Adrenal gland (tissue), 5 donors: ENCODE results near the gene PDCD7.

Experiments
- CTCF ChIP-seq, 6 experiments: fragments of 450-650 bp in 4 of 6; fragments of 200-600 bp in 2 of 6; sonication (generic) in 1 of 6; IDR thresholded peaks; 1 replicate in 5 of 6; 2 replicates in 1 of 6; pipeline versions ENCODE4 v1.5.1 to v1.8.0; 2016 to 2021; ENCODE audit warnings: antibody characterized with exemption in 6 of 6, mild to moderate bottlenecking in 2 of 6, moderate library complexity in 1 of 6
- POLR2A ChIP-seq, 2 donors: fragments of 450-650 bp; IDR thresholded peaks; one replicate each; pipeline ENCODE4 v1.6.1; 2017; ENCODE audit warnings: antibody characterized with exemption in 2 of 2, mild to moderate bottlenecking in 2 of 2, moderate library complexity in 1 of 2
- donor health status: DM: no; HTN: no; CAD: no.

- TF ChIP-seq CTCF (IDR thresholded peaks at IDR 0.05) = no peak
- no peak for TF ChIP-seq POLR2A (IDR thresholded peaks at IDR 0.05)
These were observed 31.5 kb downstream of the PDCD7 start for GRCh38 chr15:65101891-65102708.
